NCI-H2107 treated with DMSO at 0.1 percent for 48 hours (cell line): ENCODE measurements around the gene BEND7.

Experiments
- DNase-seq: peaks from one replicate; lab custom pipeline; 2025; ENCODE audit not compliant: unreplicated experiment; lab: John Stamatoyannopoulos, UW

The BEND7 gene

DNA sequence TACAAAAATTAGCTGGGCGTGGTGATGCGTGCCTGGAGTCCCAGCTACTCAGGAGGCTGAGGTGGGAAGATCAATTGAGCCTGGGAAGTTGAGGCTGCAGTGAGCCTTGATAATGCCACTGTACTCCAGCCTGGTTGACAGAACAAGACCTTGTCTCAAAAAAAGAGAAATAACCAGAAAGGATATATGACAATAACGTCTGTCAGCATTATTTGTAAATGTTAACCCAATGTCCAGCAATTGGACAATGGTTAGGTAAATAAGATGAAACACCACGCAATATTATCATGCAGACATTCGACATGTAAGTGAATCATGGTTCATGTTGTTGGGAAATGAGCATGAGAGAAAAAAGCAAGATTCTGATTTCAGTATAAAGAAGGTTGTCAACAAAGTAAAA, 136.1 kb downstream of the BEND7 start:
- DNase-seq, result no peak
